HG03025 (cell line): ENCODE results near the gene CLCN2.

Experiments
- ATAC-seq: cut with Tn5 transposase; IDR thresholded peaks from one replicate; pipeline ENCODE4 v1.9.1; 2021; ENCODE audit warnings: mild to moderate bottlenecking, moderate library complexity; ENCODE audit not compliant: unreplicated experiment, low FRiP score

Gene CLCN2

GRCh38 chr3:184332370-184333090 lies 28.9 kb downstream of the CLCN2 start:
- ATAC-seq: no peak

GRCh38 chr3:184328516-184328915 lies 32.9 kb downstream of the CLCN2 start:
- no peak for ATAC-seq

- ATAC-seq: no peak
Measured at GRCh38 chr3:184327171-184327570, 34.2 kb downstream of the CLCN2 start.

GRCh38 chr3:184325715-184326369 lies 35.6 kb downstream of the CLCN2 start:
- no peak for ATAC-seq

GRCh38 chr3:184325269-184325668 lies 36.1 kb downstream of the CLCN2 start:
- no peak for ATAC-seq

GRCh38 chr3:184323696-184324095 lies 37.7 kb downstream of the CLCN2 start:
- ATAC-seq: no peak

GRCh38 chr3:184322731-184323487 lies 38.5 kb downstream of the CLCN2 start:
- ATAC-seq: no peak

- ATAC-seq: no peak
Measured at GRCh38 chr3:184321666-184322065, 39.7 kb downstream of the CLCN2 start.

GRCh38 chr3:184320104-184320445 lies 41.3 kb downstream of the CLCN2 start:
- ATAC-seq: no peak

- ATAC-seq: no peak
Measured at GRCh38 chr3:184317201-184317600, 44.2 kb downstream of the CLCN2 start.

- ATAC-seq: no peak
Measured at GRCh38 chr3:184316792-184317191, 44.6 kb downstream of the CLCN2 start.

GRCh38 chr3:184315871-184316661 lies 45.3 kb downstream of the CLCN2 start:
- ATAC-seq: no peak

GRCh38 chr3:184315543-184315867 lies 45.9 kb downstream of the CLCN2 start:
- ATAC-seq: no peak

- ATAC-seq: peak; percentile 30
Measured at GRCh38 chr3:184314700-184315542, 46.5 kb downstream of the CLCN2 start.

GRCh38 chr3:184314363-184314699 lies 47.1 kb downstream of the CLCN2 start, which contains the start of gene EIF4G1:
EIF4G1 (plus strand) TSS chr3:184314606; CDS start chr3:184315797, 1,191 bp downstream.
- peak; percentile 86 for ATAC-seq

GRCh38 chr3:184311633-184312032 lies 49.8 kb downstream of the CLCN2 start:
- ATAC-seq: no peak

GRCh38 chr3:184308744-184309143 lies 52.7 kb downstream of the CLCN2 start:
- ATAC-seq: no peak

- ATAC-seq: no peak
Measured at GRCh38 chr3:184307915-184308314, 53.5 kb downstream of the CLCN2 start.

GRCh38 chr3:184306341-184306972 lies 54.9 kb downstream of the CLCN2 start:
- no peak for ATAC-seq

GRCh38 chr3:184305577-184305976 lies 55.8 kb downstream of the CLCN2 start:
- no peak for ATAC-seq
